K562 (cell line): ENCODE results near the gene PPIL1.
"Not testable (repeated sequence)": the region's sequence is repeated elsewhere in the genome, so short reads cannot be mapped to it uniquely, and the experiment has no call there.

Source experiments
- AFF4 ChIP-seq: sonication (generic); formaldehyde crosslinking; IDR thresholded peaks from 2 replicates; pipeline ENCODE4 v1.8.0; 2023; ENCODE audit warnings: mild to moderate bottlenecking, missing genetic modification reagents
- BRD4 ChIP-seq: fragments of 200-600 bp; sonication (generic); IDR thresholded peaks from 2 replicates; pipeline ENCODE4 v1.6.1; 2017; ENCODE audit warnings: inconsistent platforms
- CBX5 ChIP-seq: IDR thresholded peaks from 2 replicates; pipeline ENCODE4 v1.6.1; 2014; ENCODE audit warnings: low read depth, borderline replicate concordance
- CHCHD3 ChIP-seq: fragments of 250-450 bp; sonication (Bioruptor Pico); IDR thresholded peaks from 2 replicates; pipeline ENCODE4 v2.1.2; 2022; ENCODE audit warnings: mild to moderate bottlenecking
- CTCF ChIP-seq, 3 experiments: IDR thresholded peaks in 2 of 3; conservative IDR thresholded peaks in 1 of 3; 2 replicates each; pipeline ENCODE4 v1.5.1; 2011 to 2012; ENCODE audit warnings: low read length in 3 of 3, mild to moderate bottlenecking in 3 of 3, control low read depth in 2 of 3, improper control_type of control experiment in 1 of 3, inconsistent platforms in 1 of 3, low read depth in 1 of 3, mixed read lengths in 1 of 3, moderate library complexity in 1 of 3; ENCODE audit not compliant: insufficient read depth in 2 of 3
- GTF2F1 ChIP-seq: IDR thresholded peaks from 2 replicates; pipeline ENCODE4 v1.6.1; 2011; ENCODE audit warnings: low read depth, low read length, improper control_type of control experiment
- KDM5B ChIP-seq: fragments of 200-600 bp; sonication (generic); IDR thresholded peaks from 2 replicates; pipeline ENCODE4 v1.6.1; 2012; ENCODE audit warnings: low read depth, mild to moderate bottlenecking, moderate library complexity, low read length, control low read depth, inconsistent platforms; ENCODE audit not compliant: insufficient replicate concordance
- MGA ChIP-seq: fragments of 450-650 bp; IDR thresholded peaks from 2 replicates; pipeline ENCODE4 v1.6.1; 2016; ENCODE audit warnings: mild to moderate bottlenecking, moderate library complexity
- MTA1 ChIP-seq: fragments of 450-650 bp; IDR thresholded peaks from 2 replicates; pipeline ENCODE4 v1.6.1; 2017; ENCODE audit warnings: borderline replicate concordance
- TAF1 ChIP-seq: IDR thresholded peaks from 2 replicates; pipeline ENCODE4 v1.6.1; 2011; ENCODE audit warnings: mild to moderate bottlenecking, low read length, moderate library complexity; ENCODE audit not compliant: insufficient read depth, control insufficient read depth, severe bottlenecking; ENCODE audit errors: extremely low read depth
- TEAD1 ChIP-seq, 2 experiments: fragments of 450-650 bp in 1 of 2; sonication (generic) in 1 of 2; formaldehyde crosslinking; IDR thresholded peaks; 2 replicates each; pipeline versions ENCODE4 v1.4.0 to v1.8.0; 2020 to 2022; ENCODE audit warnings: mild to moderate bottlenecking in 2 of 2, missing genetic modification reagents in 1 of 2
- ZNF175 ChIP-seq: fragments of 200-800 bp; sonication (Bioruptor generic); IDR thresholded peaks from 2 replicates; pipeline ENCODE4 v1.6.1; 2016; ENCODE audit warnings: low read depth, mild to moderate bottlenecking, missing genetic modification characterization, missing compliant biosample characterization

- TF ChIP-seq MTA1; ZNF175 (CRISPR knock-in tag); GTF2F1; CBX5; MGA; CHCHD3 (CRISPR knock-in tag); BRD4; AFF4 (CRISPR knock-in tag); CTCF (IDR thresholded peaks at IDR 0.05 in 2 of 3, conservative IDR thresholded peaks at IDR 0.05 in 1 of 3; ENCODE audit: insufficient read depth in 2 of 3, low read depth in 1 of 3, low read length in 3 of 3); TAF1; KDM5B; TEAD1 (CRISPR knock-in tag; IDR thresholded peaks at IDR 0.05): not testable (repeated sequence)
These were observed 61.6 kb downstream of the PPIL1 start for GRCh38 chr6:36813047-36813446.
